GM12878 (cell line): ENCODE measurements around the gene TRAF2. TPM values are rescaled to one million over a fixed set of nuclear protein-coding genes. Genes with fewer than 3 reads are reported as not detected.
"Not testable (repeated sequence)": the region's sequence is repeated elsewhere in the genome, so short reads cannot be mapped to it uniquely, and the experiment has no call there.

ENCODE experiments used
- ATAC-seq: fragments of 200-7000 bp; cut with Tn5 transposase; 3 replicates; pipeline ENCODE4 v1.9.1; 2020; ENCODE audit warnings: mild to moderate bottlenecking, moderate library complexity
- BruUV-seq: library from RNA; stranded (reverse); fragments of 400-500 nt; replicated peaks from 2 replicates; lab custom pipeline; 2021; lab: Mats Ljungman, UMichigan
- CTCF ChIA-PET: fragments of 300-600 bp; sonication (Branson Sonifier 250); formaldehyde crosslinking; extraction: SDS; loops from one replicate; lab custom pipeline; 2021; ENCODE audit warnings: inconsistent platforms; lab: Yijun Ruan, JAX
- POLR2A ChIA-PET: fragments of 350-600 bp; formaldehyde crosslinking; extraction: SDS; loops from one replicate; lab custom pipeline; 2021; ENCODE audit warnings: inconsistent platforms; lab: Charles Lee
- RAD21 ChIA-PET: fragments of 300-600 bp; sonication (Branson Sonifier 250); formaldehyde crosslinking; loops from one replicate; lab custom pipeline; 2023; ENCODE audit warnings: antibody characterized with exemption; ENCODE audit not compliant: unreplicated experiment; lab: Charles Lee
- SMC1A ChIA-PET: fragments of 300-600 bp; sonication (Branson Sonifier 250); formaldehyde crosslinking; loops from one replicate; lab custom pipeline; 2023; ENCODE audit not compliant: unreplicated experiment, uncharacterized antibody; lab: Charles Lee
- DNase-seq: peaks from one replicate; pipeline ENCODE4 v3.0.0-alpha.2; 2011; ENCODE audit warnings: low read depth, low spot score
- FAIRE-seq: peaks from 3 replicates; lab custom pipeline; 2011; peaks lifted over from hg19 to GRCh38; lab: Jason Lieb, UNC
- H2AFZ ChIP-seq: 2 replicates; pipeline ENCODE4 v1.6.0; 2011; ENCODE audit warnings: low read depth, low read length, control low read depth; ENCODE audit not compliant: control insufficient read depth
- H3K27ac ChIP-seq: 2 replicates; pipeline ENCODE4 v1.5.1; 2011; ENCODE audit warnings: control low read depth; ENCODE audit not compliant: control insufficient read depth, insufficient read depth
- H3K27me3 ChIP-seq, 2 experiments: replicated peaks in 1 of 2; 2 replicates each; pipeline versions ENCODE4 v1.6.0 to v1.6.1; 2011; ENCODE audit warnings: low read length in 1 of 2; ENCODE audit not compliant: control insufficient read depth in 2 of 2, insufficient read depth in 2 of 2
- H3K36me3 ChIP-seq, 2 experiments: 2 replicates each; pipeline ENCODE4 v1.5.1; 2011; ENCODE audit warnings: low read length in 1 of 2; ENCODE audit not compliant: control insufficient read depth in 2 of 2, insufficient read depth in 2 of 2
- H3K4me1 ChIP-seq: 2 replicates; pipeline ENCODE4 v1.6.1; 2011; ENCODE audit warnings: mild to moderate bottlenecking, low read length, moderate library complexity, mixed read lengths; ENCODE audit not compliant: control insufficient read depth, insufficient read depth
- H3K4me2 ChIP-seq: 2 replicates; pipeline ENCODE4 v1.6.0; 2011; ENCODE audit warnings: control low read depth; ENCODE audit not compliant: control insufficient read depth, insufficient read depth
- H3K4me3 ChIP-seq: fragments of 200-600 bp; sonication (generic); 2 replicates; pipeline ENCODE4 v1.5.1; 2016
- H3K79me2 ChIP-seq: 2 replicates; pipeline ENCODE4 v1.6.0; 2011; ENCODE audit warnings: low read length; ENCODE audit not compliant: control insufficient read depth, insufficient read depth
- H3K9ac ChIP-seq: 2 replicates; pipeline ENCODE4 v1.8.0; 2011; ENCODE audit warnings: low read length, control low read depth, mixed read lengths; ENCODE audit not compliant: control insufficient read depth, insufficient read depth
- H3K9me3 ChIP-seq: replicated peaks from 3 replicates; pipeline ENCODE4 v1.5.1; 2011; ENCODE audit warnings: mild to moderate bottlenecking, low read length; ENCODE audit not compliant: control insufficient read depth, insufficient read depth
- H4K20me1 ChIP-seq: 2 replicates; pipeline ENCODE4 v1.6.0; 2011; ENCODE audit not compliant: control insufficient read depth, insufficient read depth
- CTCF ChIP-seq, 3 experiments: IDR thresholded peaks in 2 of 3; conservative IDR thresholded peaks in 1 of 3; 2 replicates each; pipeline ENCODE4 v1.5.1; 2011; ENCODE audit warnings: low read depth in 3 of 3, low read length in 3 of 3, mild to moderate bottlenecking in 3 of 3, control low read depth in 2 of 3, moderate library complexity in 2 of 3, inconsistent platforms in 1 of 3, mixed read lengths in 1 of 3; ENCODE audit not compliant: control insufficient read depth in 2 of 3, insufficient read depth in 1 of 3; ENCODE audit errors: extremely low read depth in 1 of 3
- MLLT1 ChIP-seq: fragments of 450-650 bp; IDR thresholded peaks from 2 replicates; pipeline ENCODE4 v1.6.1; 2016; ENCODE audit warnings: mild to moderate bottlenecking
- ZBTB40 ChIP-seq: fragments of 450-650 bp; IDR thresholded peaks from 2 replicates; pipeline ENCODE4 v1.6.1; 2016; ENCODE audit warnings: mild to moderate bottlenecking, moderate library complexity, borderline replicate concordance
- WGBS: methylation state at CpG from one replicate; pipeline ENCODE4 v1.1.6; 2016; ENCODE audit warnings: low lambda C conversion rate; ENCODE audit not compliant: insufficient replicate concordance, insufficient coverage; ENCODE audit errors: missing lambda C conversion rate; 5-methylcytosine and 5-hydroxymethylcytosine counted together
- in situ Hi-C: fragments of 300-500 bp; cut with MboI; formaldehyde crosslinking; loops from 9 replicates; pipeline ENCODE4 v1.14.3; 2018; ENCODE audit warnings: mixed read lengths
- intact Hi-C: fragments of 100-400 bp; cut with micrococcal nuclease; formaldehyde crosslinking; loops from one replicate; pipeline ENCODE4 v1.14.2; 2022; ENCODE audit not compliant: unreplicated experiment
- polyA plus RNA-seq, 11 experiments: library from polyadenylated mRNA; depleted of rRNA in 4 of 11; unstranded in 6 of 11; stranded (reverse) in 5 of 11; fragments of >200 nt; fragmentation: Nextera tagmentation in 4 of 11; fragmentation: Illumina TruSeq in 1 of 11; extraction: Ambion mirVana in 4 of 11; extraction: Trizol in 1 of 11; gene quantifications; 1 replicate in 1 of 11; 2 replicates in 10 of 11; pipeline versions ENCODE4 v1.2.1 to v1.2.3, GENCODE V29; 2011 to 2016; ENCODE audit warnings: inconsistent platforms in 2 of 11, missing spikeins in 2 of 11, low read depth in 1 of 11
- total RNA-seq, 4 experiments: library from RNA; depleted of rRNA in 3 of 4; stranded (reverse); fragments of >200 nt in 3 of 4; fragmentation: Illumina TruSeq in 1 of 4; extraction: Trizol in 1 of 4; gene quantifications; 2 replicates each; pipeline versions ENCODE4 v1.2.1 to v1.2.3, GENCODE V29; 2013 to 2021

Gene TRAF2
- total and polyA plus RNA-seq, 10 of the 15 experiments (the other 5 are each of a cell fraction or from before 2014, with no cell fraction given) = 0.34 to 39.5 (median 18.7) TPM

GRCh38 chr9:136865768-136866103 is 20.6 kb upstream of the TRAF2 start (continued):
- TF ChIP-seq CTCF (IDR thresholded peaks at IDR 0.05 in 2 of 3, conservative IDR thresholded peaks at IDR 0.05 in 1 of 3; ENCODE audit: control insufficient read depth in 2 of 3, extremely low read depth in 1 of 3, insufficient read depth in 1 of 3, low read depth in 3 of 3, low read length in 3 of 3) = no peak
- TF ChIP-seq, all 136 proteins: peak for 0

GRCh38 chr9:136866898-136867421 is 19.4 kb upstream of the TRAF2 start:
- intact Hi-C loops, H3K9me3 ChIP-seq, in situ Hi-C loops, H3K36me3 ChIP-seq, H2AFZ ChIP-seq, DNase-seq, FAIRE-seq, BruUV-seq, RAD21 ChIA-PET, ATAC-seq, SMC1A ChIA-PET, H4K20me1 ChIP-seq: not testable (repeated sequence)
- H3K4me3 ChIP-seq = peak overlapping the region; percentile 70
- peak overlapping the region; percentile 65; the same call in 1 of the 2 replicates for H3K27ac ChIP-seq
- POLR2A ChIA-PET = interaction anchor here (0.5 to 1.5 kb wide), 2 partner anchors 15 to 65 kb away, joined by 5 read pairs; no protein-coding TSS in a partner anchor
- WGBS = 84% methylated on average over 27 of the region's 29 CpGs
- TF ChIP-seq ZBTB40 (peak; percentile 62), MLLT1 (peak; percentile 99)
- TF ChIP-seq, all 136 proteins: peak for 2; not testable (repeated sequence) for 134
- Histone ChIP-seq H3K79me2 (peaks cover 24% of the 10 kb centered on the region), H3K4me2 (peak overlapping the region; percentile 79; the same call in 1 of the 2 replicates), H3K9ac (peak overlapping the region; percentile 83)
- CTCF ChIA-PET, H3K4me1 ChIP-seq, H3K27me3 ChIP-seq: not testable (repeated sequence)
